ENCODE results near the gene EIF3M.

Gene EIF3M

DNA sequence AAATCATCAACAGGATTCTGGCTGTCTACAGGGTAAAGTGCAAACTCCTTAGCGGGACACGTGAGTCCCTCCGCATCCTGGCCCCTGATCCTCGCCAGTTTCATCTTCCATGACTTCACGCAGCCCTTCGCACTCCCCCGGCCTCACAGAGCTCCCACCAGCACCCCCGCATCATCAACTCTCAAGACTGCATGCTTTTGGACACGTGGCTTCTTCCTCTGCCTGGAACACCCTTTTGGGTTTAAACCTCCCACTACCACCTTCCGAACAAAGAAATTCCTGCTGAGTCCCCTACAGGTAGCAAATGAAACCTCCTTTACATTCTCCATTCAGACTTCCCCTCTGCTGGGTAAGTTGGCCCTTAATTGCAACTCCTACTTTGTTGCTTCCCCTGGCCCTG lies 12.6 kb upstream of the EIF3M start:
- no peak for DNase-seq (ENCODE audit: low read depth in 2 of 2)

DNA sequence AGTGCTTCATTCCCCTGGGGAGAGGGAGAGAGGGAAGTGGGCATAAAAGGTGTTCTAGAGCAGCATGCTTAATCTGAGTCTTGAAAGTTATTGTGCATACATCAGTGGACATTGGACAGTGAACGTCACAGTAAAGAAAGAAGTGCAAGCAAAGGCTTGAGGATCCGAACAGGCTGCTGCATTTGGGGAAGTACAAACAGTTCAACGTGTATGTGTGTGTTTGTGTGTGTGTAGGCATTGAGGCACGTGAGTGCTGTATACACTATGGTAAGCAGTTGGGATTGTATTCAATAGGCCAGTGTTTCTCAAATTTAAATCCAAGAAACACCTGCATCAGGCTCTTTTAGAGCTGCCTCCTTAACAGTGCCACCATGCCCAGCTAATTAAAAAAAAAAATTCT lies 10.4 kb upstream of the EIF3M start:
- DNase-seq (ENCODE audit: low read depth in 2 of 2), result no peak
- no peak overlapping the region for H3K4me3 ChIP-seq (replicated peaks in 1 of 2; ENCODE audit: low read depth in 2 of 2, low read length in 2 of 2)
- TF ChIP-seq, protein P1, sequence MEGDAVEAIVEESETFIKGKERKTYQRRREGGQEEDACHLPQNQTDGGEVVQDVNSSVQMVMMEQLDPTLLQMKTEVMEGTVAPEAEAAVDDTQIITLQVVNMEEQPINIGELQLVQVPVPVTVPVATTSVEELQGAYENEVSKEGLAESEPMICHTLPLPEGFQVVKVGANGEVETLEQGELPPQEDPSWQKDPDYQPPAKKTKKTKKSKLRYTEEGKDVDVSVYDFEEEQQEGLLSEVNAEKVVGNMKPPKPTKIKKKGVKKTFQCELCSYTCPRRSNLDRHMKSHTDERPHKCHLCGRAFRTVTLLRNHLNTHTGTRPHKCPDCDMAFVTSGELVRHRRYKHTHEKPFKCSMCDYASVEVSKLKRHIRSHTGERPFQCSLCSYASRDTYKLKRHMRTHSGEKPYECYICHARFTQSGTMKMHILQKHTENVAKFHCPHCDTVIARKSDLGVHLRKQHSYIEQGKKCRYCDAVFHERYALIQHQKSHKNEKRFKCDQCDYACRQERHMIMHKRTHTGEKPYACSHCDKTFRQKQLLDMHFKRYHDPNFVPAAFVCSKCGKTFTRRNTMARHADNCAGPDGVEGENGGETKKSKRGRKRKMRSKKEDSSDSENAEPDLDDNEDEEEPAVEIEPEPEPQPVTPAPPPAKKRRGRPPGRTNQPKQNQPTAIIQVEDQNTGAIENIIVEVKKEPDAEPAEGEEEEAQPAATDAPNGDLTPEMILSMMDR (IDR thresholded peaks at IDR 0.05; ENCODE audit: low read depth, low read length), result no peak

More for the DNA sequence above, 12.6 kb upstream of the EIF3M start:
- H3K4me3 ChIP-seq (replicated peaks in 1 of 2; ENCODE audit: low read depth in 2 of 2, low read length in 2 of 2), result no peak overlapping the region
- TF ChIP-seq, protein P1 (IDR thresholded peaks at IDR 0.05; ENCODE audit: low read depth, low read length), result no peak

DNA sequence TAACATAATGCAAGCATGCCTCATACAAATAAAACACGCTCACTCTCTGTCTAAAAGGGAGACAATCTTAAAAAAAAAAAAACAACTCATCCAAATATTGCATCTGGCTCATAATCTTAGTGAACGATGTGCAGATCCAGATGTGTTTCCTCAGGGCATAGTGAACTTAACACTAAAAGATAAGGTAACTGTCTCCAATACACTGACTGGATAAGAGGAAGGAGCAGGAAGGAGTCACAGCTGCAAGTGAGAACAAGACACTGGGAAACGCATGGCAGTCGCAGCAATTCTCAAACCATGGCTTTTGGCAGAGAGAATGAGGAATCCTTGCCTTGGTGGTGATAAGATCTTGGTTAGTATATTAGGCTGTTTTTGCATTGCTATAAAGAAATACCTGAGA lies 9.2 kb upstream of the EIF3M start:
- no peak overlapping the region for H3K4me3 ChIP-seq (replicated peaks in 1 of 2; ENCODE audit: low read depth in 2 of 2, low read length in 2 of 2)
- DNase-seq (ENCODE audit: low read depth in 2 of 2), result no peak
- TF ChIP-seq, protein P1 (IDR thresholded peaks at IDR 0.05; ENCODE audit: low read depth, low read length), result no peak

DNA sequence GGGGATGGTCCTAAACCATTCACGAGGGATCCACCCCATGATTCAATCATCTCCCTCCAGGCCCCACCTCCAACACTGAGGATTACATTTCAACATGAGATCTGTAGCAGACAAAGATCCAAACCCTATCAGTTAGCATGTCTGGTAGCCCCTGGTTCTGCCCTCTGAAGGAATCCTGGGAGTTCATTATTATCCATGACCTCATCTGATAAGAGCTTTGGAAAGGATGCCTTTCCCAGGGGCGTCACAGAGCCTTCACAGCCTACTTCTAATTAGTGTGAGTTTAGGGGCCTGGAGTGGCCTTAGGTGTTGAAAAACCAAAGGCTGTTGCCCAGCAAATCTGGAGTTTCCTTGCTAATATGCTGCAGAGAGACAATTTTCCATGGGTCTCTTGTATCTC lies 8.6 kb upstream of the EIF3M start:
- DNase-seq (ENCODE audit: low read depth in 2 of 2), result no peak
- H3K4me3 ChIP-seq (replicated peaks in 1 of 2; ENCODE audit: low read depth in 2 of 2, low read length in 2 of 2), result no peak overlapping the region
- TF ChIP-seq, protein P1 (IDR thresholded peaks at IDR 0.05; ENCODE audit: low read depth, low read length), result no peak

DNA sequence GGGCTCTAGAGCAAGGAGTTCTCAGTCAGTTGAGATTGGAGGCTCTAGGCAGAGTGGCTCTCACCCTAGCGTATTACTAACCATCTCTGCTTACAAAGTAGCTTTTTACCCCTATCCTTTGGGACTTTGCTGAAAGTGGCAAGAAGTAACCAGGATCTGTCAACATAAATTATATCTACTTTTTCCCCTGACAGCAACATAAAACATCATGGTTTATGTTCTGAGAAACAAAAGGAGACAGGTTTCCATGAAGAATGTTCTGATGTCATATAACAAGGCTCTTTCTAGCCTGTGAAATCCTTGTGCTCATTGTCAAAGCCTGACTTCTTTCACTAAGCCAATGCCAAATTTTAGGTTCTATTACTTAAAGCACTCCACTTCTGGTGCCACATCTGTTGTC lies 7.2 kb upstream of the EIF3M start:
- TF ChIP-seq, protein P1 (IDR thresholded peaks at IDR 0.05; ENCODE audit: low read depth, low read length), result no peak
- no peak for DNase-seq (ENCODE audit: low read depth in 2 of 2)
- no peak overlapping the region for H3K4me3 ChIP-seq (replicated peaks in 1 of 2; ENCODE audit: low read depth in 2 of 2, low read length in 2 of 2)

DNA sequence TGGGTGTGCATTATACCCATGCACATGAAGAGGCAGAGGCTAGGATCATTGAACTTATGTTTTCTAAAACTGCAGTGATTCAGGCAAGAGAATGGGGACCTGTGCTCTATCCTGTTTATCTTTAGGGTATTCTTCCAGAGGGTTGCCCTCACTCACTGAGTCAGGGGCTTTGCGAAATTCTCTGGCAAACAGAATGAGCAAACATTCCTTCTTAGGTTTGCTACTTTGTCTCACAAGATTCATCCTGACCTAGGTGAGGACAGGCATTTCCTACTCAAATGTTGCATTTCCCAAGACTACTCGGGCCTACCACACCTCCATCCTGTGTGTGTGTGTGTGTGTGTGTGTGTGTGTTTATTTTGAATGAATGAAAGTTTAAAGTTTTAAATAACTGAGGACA lies 2.7 kb upstream of the EIF3M start:
- TF ChIP-seq, protein P1 (IDR thresholded peaks at IDR 0.05; ENCODE audit: low read depth, low read length), result no peak

DNA sequence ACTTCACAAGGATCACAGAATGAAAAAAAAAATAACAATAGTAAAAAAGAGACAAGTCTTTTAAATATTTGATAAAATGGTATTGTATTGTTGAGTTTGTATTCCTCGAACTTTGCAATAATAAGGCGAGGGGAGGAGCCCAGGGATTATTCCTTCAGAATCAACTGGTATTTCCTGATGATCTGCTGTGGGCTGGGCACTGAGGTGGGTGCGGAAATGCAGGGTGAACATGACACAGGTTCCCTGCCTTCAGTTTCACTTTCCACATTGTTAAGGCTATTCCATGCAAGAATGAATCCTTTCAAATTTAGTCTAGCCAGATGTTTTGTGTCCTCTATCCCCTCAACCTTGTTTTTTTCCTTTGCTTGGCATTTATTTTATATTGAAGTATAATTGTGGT lies 2.1 kb upstream of the EIF3M start:
- no peak for DNase-seq (ENCODE audit: low read depth in 2 of 2)
- H3K4me3 ChIP-seq (replicated peaks in 1 of 2; ENCODE audit: low read depth in 2 of 2, low read length in 2 of 2), result no peak overlapping the region
- TF ChIP-seq, protein P1 (IDR thresholded peaks at IDR 0.05; ENCODE audit: low read depth, low read length), result no peak

More for the DNA sequence above, 2.7 kb upstream of the EIF3M start:
- DNase-seq (ENCODE audit: low read depth in 2 of 2), result peak; percentile 88 to 91
- H3K4me3 ChIP-seq (replicated peaks in 1 of 2; ENCODE audit: low read depth in 2 of 2, low read length in 2 of 2), result no peak overlapping the region

Measured in cardiac fibroblast (primary cell).